IMR-90 (cell line): Measurements from ENCODE around the gene AQP6. TPM values are rescaled to one million over a fixed set of nuclear protein-coding genes. Genes with fewer than 3 reads are reported as not detected.

Source experiments
- ATAC-seq: fragments of 200-7000 bp; cut with Tn5 transposase; 2 replicates; pipeline ENCODE4 v1.9.1; 2020; ENCODE audit warnings: low read depth, mild to moderate bottlenecking, moderate library complexity
- BruUV-seq: library from RNA; stranded (reverse); fragments of 400-500 nt; replicated peaks from 2 replicates; lab custom pipeline; 2021; lab: Mats Ljungman, UMichigan
- CTCF ChIA-PET: fragments of 300-600 bp; formaldehyde crosslinking; extraction: SDS; loops from one replicate; lab custom pipeline; 2021; ENCODE audit warnings: antibody characterized with exemption; lab: Yijun Ruan, JAX
- POLR2A ChIA-PET: fragments of 300-600 bp; sonication (Branson Sonifier 250); formaldehyde crosslinking; loops from one replicate; lab custom pipeline; 2022; ENCODE audit warnings: antibody characterized with exemption; ENCODE audit not compliant: unreplicated experiment; lab: Charles Lee
- DNase-seq: peaks from one replicate; pipeline ENCODE4 v3.0.0; 2013
- H2AFZ ChIP-seq: replicated peaks from 2 replicates; pipeline ENCODE3; 2013; ENCODE audit warnings: low read length, mild to moderate bottlenecking; ENCODE audit not compliant: poor library complexity
- H2AK5ac ChIP-seq: 2 replicates; pipeline ENCODE4 v1.6.1; 2013; ENCODE audit warnings: low read depth, low read length, inconsistent platforms
- H2AK9ac ChIP-seq: replicated peaks from 2 replicates; pipeline ENCODE3; 2013; ENCODE audit warnings: mild to moderate bottlenecking, low read depth, low read length, moderate library complexity; ENCODE audit not compliant: poor library complexity
- H2BK120ac ChIP-seq: 2 replicates; pipeline ENCODE4 v1.6.1; 2013; ENCODE audit warnings: low read depth, low read length, inconsistent platforms
- H2BK15ac ChIP-seq: 3 replicates; pipeline ENCODE4 v1.6.1; 2013; ENCODE audit warnings: low read depth, low read length, inconsistent platforms
- H2BK20ac ChIP-seq: 2 replicates; pipeline ENCODE4 v1.6.1; 2013; ENCODE audit warnings: low read depth, mild to moderate bottlenecking, inconsistent platforms, low read length, moderate library complexity
- H2BK5ac ChIP-seq: 2 replicates; pipeline ENCODE4 v1.6.1; 2013; ENCODE audit warnings: mild to moderate bottlenecking, low read depth, low read length, inconsistent platforms; ENCODE audit not compliant: poor library complexity, severe bottlenecking
- H3K14ac ChIP-seq: replicated peaks from 2 replicates; pipeline ENCODE4 v1.6.1; 2013; ENCODE audit warnings: low read depth, low read length, inconsistent platforms
- H3K18ac ChIP-seq: 2 replicates; pipeline ENCODE4 v1.6.1; 2013; ENCODE audit warnings: low read depth, low read length, control low read depth
- H3K23ac ChIP-seq: 2 replicates; pipeline ENCODE4 v1.6.1; 2013; ENCODE audit warnings: low read depth, low read length, inconsistent platforms
- H3K27ac ChIP-seq: 2 replicates; pipeline ENCODE4 v1.5.1; 2013; ENCODE audit warnings: mild to moderate bottlenecking, control low read depth, low read length; ENCODE audit not compliant: insufficient read depth
- H3K27me3 ChIP-seq: 2 replicates; pipeline ENCODE4 v1.6.1; 2013; ENCODE audit warnings: low read length; ENCODE audit not compliant: control insufficient read depth, insufficient read depth
- H3K36me3 ChIP-seq: 2 replicates; pipeline ENCODE4 v1.6.1; 2013; ENCODE audit warnings: low read length, mixed read lengths; ENCODE audit not compliant: control insufficient read depth, insufficient read depth
- H3K4ac ChIP-seq: 2 replicates; pipeline ENCODE4 v1.6.1; 2013; ENCODE audit warnings: low read depth, low read length, inconsistent platforms
- H3K4me1 ChIP-seq: 2 replicates; pipeline ENCODE4 v1.6.1; 2013; ENCODE audit warnings: low read length, mixed read lengths; ENCODE audit not compliant: control insufficient read depth, insufficient read depth
- H3K4me2 ChIP-seq: 2 replicates; pipeline ENCODE4 v1.6.1; 2013; ENCODE audit warnings: low read depth, mild to moderate bottlenecking, control low read depth, low read length, moderate library complexity
- H3K4me3 ChIP-seq: 2 replicates; pipeline ENCODE4 v1.5.1; 2013; ENCODE audit warnings: low read depth, mild to moderate bottlenecking, control low read depth, low read length, moderate library complexity; ENCODE audit not compliant: insufficient read depth
- H3K56ac ChIP-seq: 2 replicates; pipeline ENCODE4 v1.6.1; 2013; ENCODE audit warnings: low read length, inconsistent platforms; ENCODE audit not compliant: insufficient read depth; ENCODE audit errors: extremely low read depth
- H3K79me1 ChIP-seq, 2 experiments: 2 replicates each; pipeline ENCODE4 v1.6.1; 2013; ENCODE audit warnings: low read length in 2 of 2, inconsistent platforms in 1 of 2, low read depth in 1 of 2
- H3K9ac ChIP-seq: 2 replicates; pipeline ENCODE4 v1.6.1; 2013; ENCODE audit warnings: low read depth, low read length, control low read depth
- H3K9me1 ChIP-seq: 2 replicates; pipeline ENCODE4 v1.6.1; 2013; ENCODE audit warnings: low read length, inconsistent platforms; ENCODE audit not compliant: insufficient read depth
- H3K9me3 ChIP-seq: 2 replicates; pipeline ENCODE4 v1.6.1; 2013; ENCODE audit warnings: low read length; ENCODE audit not compliant: control insufficient read depth, insufficient read depth
- H4K20me1 ChIP-seq: 2 replicates; pipeline ENCODE4 v1.6.1; 2013; ENCODE audit warnings: low read length, inconsistent platforms; ENCODE audit not compliant: insufficient read depth
- H4K5ac ChIP-seq: 2 replicates; pipeline ENCODE4 v1.6.1; 2013; ENCODE audit warnings: mild to moderate bottlenecking, low read depth, low read length, control low read depth
- H4K8ac ChIP-seq, 2 experiments: 2 replicates each; pipeline ENCODE4 v1.6.1; 2013; ENCODE audit warnings: low read depth in 2 of 2, low read length in 2 of 2, control low read depth in 1 of 2, inconsistent platforms in 1 of 2
- H4K91ac ChIP-seq: 2 replicates; pipeline ENCODE4 v1.6.1; 2013; ENCODE audit warnings: low read depth, low read length, inconsistent platforms; ENCODE audit not compliant: insufficient read depth
- CEBPB ChIP-seq: IDR thresholded peaks from 2 replicates; pipeline ENCODE4 v1.6.1; 2012; ENCODE audit warnings: low read depth, low read length, improper control_type of control experiment
- ELK1 ChIP-seq: fragments of 150-350 bp; IDR thresholded peaks from 2 replicates; pipeline ENCODE4 v1.6.1; 2016; ENCODE audit warnings: low read depth, mild to moderate bottlenecking, low read length, moderate library complexity, borderline replicate concordance
- FOS ChIP-seq: fragments of 150-350 bp; IDR thresholded peaks from 2 replicates; pipeline ENCODE4 v1.6.1; 2016; ENCODE audit warnings: low read depth, low read length
- MAFK ChIP-seq: IDR thresholded peaks from 2 replicates; pipeline ENCODE4 v1.6.1; 2012; ENCODE audit warnings: low read depth, low read length, improper control_type of control experiment
- MAZ ChIP-seq: IDR thresholded peaks from 2 replicates; pipeline ENCODE4 v1.6.1; 2012; ENCODE audit warnings: low read depth, mild to moderate bottlenecking, low read length, improper control_type of control experiment, moderate library complexity, borderline replicate concordance
- MXI1 ChIP-seq: IDR thresholded peaks from 2 replicates; pipeline ENCODE4 v1.6.1; 2012; ENCODE audit warnings: low read depth, mild to moderate bottlenecking, low read length, moderate library complexity, borderline replicate concordance
- NFE2L2 ChIP-seq: fragments of 150-350 bp; IDR thresholded peaks from 2 replicates; pipeline ENCODE4 v1.6.1; 2016; ENCODE audit warnings: low read depth, mild to moderate bottlenecking, low read length
- POLR2A ChIP-seq: IDR thresholded peaks from 2 replicates; pipeline ENCODE4 v1.6.1; 2012; ENCODE audit warnings: mild to moderate bottlenecking, low read depth, low read length
- RCOR1 ChIP-seq: IDR thresholded peaks from 2 replicates; pipeline ENCODE4 v1.6.1; 2012; ENCODE audit warnings: mild to moderate bottlenecking, low read length, improper control_type of control experiment; ENCODE audit not compliant: insufficient replicate concordance
- RFX5 ChIP-seq: IDR thresholded peaks from 2 replicates; pipeline ENCODE4 v1.8.0; 2012; ENCODE audit warnings: low read depth, mild to moderate bottlenecking, low read length, moderate library complexity
- USF2 ChIP-seq: fragments of 150-350 bp; IDR thresholded peaks from 2 replicates; pipeline ENCODE4 v1.6.1; 2017; ENCODE audit warnings: mild to moderate bottlenecking, antibody characterized with exemption, low read length, low read depth
- WGBS, 2 experiments: methylation state at CpG; one replicate each; pipeline versions ENCODE4 v1.1.5 to v1.1.7; 2013; ENCODE audit warnings: missing lambda C conversion rate in 2 of 2; ENCODE audit not compliant: insufficient read length in 1 of 2; ENCODE audit errors: extremely low coverage in 2 of 2; 5-methylcytosine and 5-hydroxymethylcytosine counted together
- dilution Hi-C: fragments of 300-500 bp; cut with HindIII; formaldehyde crosslinking; loops from one replicate; pipeline ENCODE4 v1.14.3; 2018; ENCODE audit warnings: low sequenced_read_pairs; ENCODE audit not compliant: unreplicated experiment
- in situ Hi-C: fragments of 300-500 bp; cut with MboI; formaldehyde crosslinking; loops from 3 replicates; pipeline ENCODE4 v1.14.3; 2019; ENCODE audit warnings: low sequenced_read_pairs, inconsistent platforms, mixed read lengths
- intact Hi-C: fragments of 100-400 bp; cut with micrococcal nuclease; formaldehyde crosslinking; loops from 2 replicates; pipeline ENCODE4 v1.10.0; 2022
- polyA plus RNA-seq, 3 experiments: library from polyadenylated mRNA; depleted of rRNA; stranded (reverse); fragments of >200 nt; gene quantifications; 2 replicates each; pipeline ENCODE4 v1.2.3, GENCODE V29; 2012; ENCODE audit warnings: low replicate concordance in 1 of 3
- total RNA-seq: library from RNA; depleted of rRNA; stranded (reverse); fragments of >200 nt; gene quantifications from 2 replicates; pipeline ENCODE4 v1.2.3, GENCODE V29; 2012

The AQP6 gene
- total and polyA plus RNA-seq, 2 of the 4 experiments (the other 2 are of a cell fraction): not detected

GRCh38 chr12:49969027-49969426 is 3.7 kb upstream of the AQP6 start:
- Histone ChIP-seq H2BK120ac (no peak overlapping the region), H3K36me3 (no peaks in the 10 kb centered on the region), H3K56ac (no peak overlapping the region), H2AFZ (no peak overlapping the region), H3K23ac (no peak overlapping the region), H3K14ac (no peak overlapping the region), H4K91ac (no peak overlapping the region), H3K27ac (no peak overlapping the region), H3K9me1 (no peaks in the 10 kb centered on the region), H3K4me1 (no peaks in the 10 kb centered on the region), H3K18ac (no peak overlapping the region), H2AK9ac (peak overlapping the region; percentile 70), H3K4ac (no peak overlapping the region), H3K4me2 (no peak overlapping the region), H4K20me1 (no peaks in the 10 kb centered on the region), H3K4me3 (no peak overlapping the region), H3K79me1 (no peaks in the 10 kb centered on the region), H4K8ac (no peak overlapping the region), H2BK15ac (no peak overlapping the region), H2BK5ac (no peak overlapping the region), H3K9ac (no peak overlapping the region), H2AK5ac (no peak overlapping the region), H3K9me3 (no peaks in the 10 kb centered on the region), H3K27me3 (peaks cover 74% of the 10 kb centered on the region), H4K5ac (no peak overlapping the region), H2BK20ac (no peak overlapping the region)
- BruUV-seq: no TSS peak
- WGBS, 2 experiments: no CpG with 5 or more reads among the region's 5 CpGs
- in situ Hi-C loops (loop anchor here (10.0 kb wide), 1 partner anchor 194 kb away; no protein-coding TSS in a partner anchor), intact Hi-C loops (loop anchor here (10.0 kb wide), 1 partner anchor 206 kb away; no protein-coding TSS in a partner anchor), dilution Hi-C loops (no loop called here)
- TF ChIP-seq NFE2L2 (no peak), FOS (no peak), RCOR1 (no peak), CEBPB (no peak), MAFK (no peak), MAZ (no peak), MXI1 (no peak), ELK1 (no peak), POLR2A (no peak), USF2 (no peak), RFX5 (no peak)
- no peak for ATAC-seq
- ChIA-PET POLR2A (no interaction called here), CTCF (interaction anchor here (4.0 kb wide), 1 partner anchor 101 kb away, joined by 33 read pairs; no protein-coding TSS in a partner anchor)
- no peak for DNase-seq
